AG09309 (cell line): Measurements from ENCODE around the gene RASA3.
"Not testable (repeated sequence)": the region's sequence is repeated elsewhere in the genome, so short reads cannot be mapped to it uniquely, and the experiment has no call there.

Experiments used
- DNase-seq: peaks from one replicate; pipeline ENCODE4 v3.0.0-alpha.2; 2010; ENCODE audit warnings: low read depth
- H3K4me3 ChIP-seq: 2 replicates; pipeline ENCODE4 v1.5.1; 2011; ENCODE audit warnings: mild to moderate bottlenecking, low read depth, low read length, moderate library complexity; ENCODE audit not compliant: control insufficient read depth
- TF ChIP-seq, protein P1 (sequence below): IDR thresholded peaks from 2 replicates; pipeline ENCODE4 v1.5.1; 2011; ENCODE audit warnings: mild to moderate bottlenecking, low read depth, low read length, inconsistent platforms; ENCODE audit not compliant: insufficient read depth, control insufficient read depth; ENCODE audit errors: missing control alignments

RASA3 gene

GRCh38 chr13:113990321-113990837 lies 142.0 kb downstream of the RASA3 start:
- DNase-seq: no peak
- TF ChIP-seq, protein P1, sequence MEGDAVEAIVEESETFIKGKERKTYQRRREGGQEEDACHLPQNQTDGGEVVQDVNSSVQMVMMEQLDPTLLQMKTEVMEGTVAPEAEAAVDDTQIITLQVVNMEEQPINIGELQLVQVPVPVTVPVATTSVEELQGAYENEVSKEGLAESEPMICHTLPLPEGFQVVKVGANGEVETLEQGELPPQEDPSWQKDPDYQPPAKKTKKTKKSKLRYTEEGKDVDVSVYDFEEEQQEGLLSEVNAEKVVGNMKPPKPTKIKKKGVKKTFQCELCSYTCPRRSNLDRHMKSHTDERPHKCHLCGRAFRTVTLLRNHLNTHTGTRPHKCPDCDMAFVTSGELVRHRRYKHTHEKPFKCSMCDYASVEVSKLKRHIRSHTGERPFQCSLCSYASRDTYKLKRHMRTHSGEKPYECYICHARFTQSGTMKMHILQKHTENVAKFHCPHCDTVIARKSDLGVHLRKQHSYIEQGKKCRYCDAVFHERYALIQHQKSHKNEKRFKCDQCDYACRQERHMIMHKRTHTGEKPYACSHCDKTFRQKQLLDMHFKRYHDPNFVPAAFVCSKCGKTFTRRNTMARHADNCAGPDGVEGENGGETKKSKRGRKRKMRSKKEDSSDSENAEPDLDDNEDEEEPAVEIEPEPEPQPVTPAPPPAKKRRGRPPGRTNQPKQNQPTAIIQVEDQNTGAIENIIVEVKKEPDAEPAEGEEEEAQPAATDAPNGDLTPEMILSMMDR: no peak
- no peak overlapping the region for H3K4me3 ChIP-seq

- DNase-seq: no peak
- no peak overlapping the region for H3K4me3 ChIP-seq
- TF ChIP-seq, protein P1: no peak
Measured at GRCh38 chr13:113989585-113990300, 142.7 kb downstream of the RASA3 start.

GRCh38 chr13:113988859-113989258 lies 143.6 kb downstream of the RASA3 start:
- not testable (repeated sequence) for DNase-seq, H3K4me3 ChIP-seq

DNA sequence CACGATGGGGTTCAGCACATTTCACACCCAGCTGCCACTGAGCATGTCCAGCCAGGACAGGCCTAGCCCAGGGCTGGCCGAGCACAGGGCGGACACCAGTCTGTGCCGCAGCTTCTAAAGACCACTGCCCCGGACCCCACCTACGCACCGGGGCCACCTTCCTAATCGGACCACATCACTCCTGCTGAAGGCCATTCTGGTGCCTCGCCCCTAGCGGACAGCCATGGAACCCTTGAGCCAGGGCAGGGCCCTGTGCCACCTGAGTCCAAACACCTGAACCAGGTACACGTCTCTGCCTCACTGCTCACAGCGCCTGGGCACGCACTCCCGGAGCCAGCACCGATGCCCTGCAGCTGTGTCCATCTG lies 150.1 kb downstream of the RASA3 start:
- H3K4me3 ChIP-seq: no peak overlapping the region
- no peak for DNase-seq
- TF ChIP-seq, protein P1: no peak

DNA sequence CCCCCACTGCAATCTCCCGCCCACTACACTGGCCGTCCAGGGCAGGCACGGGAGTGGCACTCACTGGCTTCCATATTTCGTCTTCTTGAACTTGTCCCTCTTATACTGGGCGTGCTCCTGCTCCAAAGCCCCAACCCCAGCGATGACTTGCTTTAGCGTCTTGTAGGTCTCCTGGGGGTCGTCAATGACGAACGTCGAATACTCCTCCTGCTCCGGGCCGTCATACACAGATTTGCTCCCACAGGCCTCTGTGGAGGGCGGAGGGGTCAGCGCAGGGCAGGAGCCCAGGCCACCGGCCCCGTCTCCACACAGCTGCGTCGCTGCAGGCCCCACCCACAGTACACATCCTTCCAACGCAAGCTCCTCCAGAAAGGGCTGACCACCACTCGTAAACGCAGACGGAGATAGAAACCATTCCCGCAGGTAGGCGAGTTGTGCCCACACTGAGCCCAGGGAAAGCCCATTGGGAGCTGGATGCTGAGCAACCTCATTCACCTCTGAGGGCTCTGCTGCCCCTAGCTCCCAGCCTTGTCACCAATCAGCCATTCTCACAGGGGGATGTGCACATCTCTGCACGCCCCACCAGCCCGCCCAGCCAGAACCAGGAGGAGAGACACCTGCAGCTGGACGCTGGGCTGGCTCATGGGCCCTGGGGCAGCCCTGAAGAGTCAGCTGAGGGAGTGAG lies 150.7 kb downstream of the RASA3 start:
- no peak for DNase-seq
- TF ChIP-seq, protein P1: no peak
- H3K4me3 ChIP-seq: no peak overlapping the region

DNA sequence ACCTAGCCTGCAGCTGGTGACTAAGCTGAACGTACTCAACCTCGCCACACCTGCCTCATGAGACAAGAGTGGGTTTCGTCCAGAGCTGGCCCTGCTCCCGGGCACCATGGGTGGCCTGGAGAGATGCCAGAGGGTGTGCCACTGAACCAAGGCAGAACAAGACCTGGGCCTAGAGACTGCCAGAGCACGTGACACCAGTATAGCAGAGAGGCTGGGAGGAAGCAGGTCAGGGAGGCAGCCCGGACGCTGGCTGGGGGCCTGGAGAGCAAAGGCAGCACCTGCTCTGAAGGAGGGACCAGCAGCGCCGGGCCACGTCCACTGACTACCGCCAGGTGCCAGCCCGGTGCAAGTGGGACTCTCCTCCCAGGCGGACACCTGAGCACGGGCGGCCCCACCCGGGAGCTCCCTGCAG lies 151.2 kb downstream of the RASA3 start:
- no peak for DNase-seq
- no peak overlapping the region for H3K4me3 ChIP-seq
- TF ChIP-seq, protein P1: no peak

GRCh38 chr13:113980489-113981064 lies 151.8 kb downstream of the RASA3 start:
- no peak for DNase-seq
- H3K4me3 ChIP-seq: no peak overlapping the region
- TF ChIP-seq, protein P1: no peak
